ENCODE measurements around the gene TOLLIP.

GRCh38 chr11:1276866-1277615, 32.4 kb downstream of the TOLLIP start:
- TF ChIP-seq POLR2A (IDR thresholded peaks at IDR 0.05; ENCODE audit: extremely low read depth, insufficient read length) (no peak), CTCF (IDR thresholded peaks at IDR 0.05; ENCODE audit: low read depth, low read length) (no peak), MAX (IDR thresholded peaks at IDR 0.05; ENCODE audit: low read depth, low read length) (no peak)
